Breast epithelium (tissue), 4 donors: ENCODE results near the gene PLB1. TPM values are rescaled to one million over a fixed set of nuclear protein-coding genes. Genes with fewer than 3 reads are reported as not detected.
A peak's percentile ranks its signal among the peaks of the same experiment; 100 is the strongest.

Experiments
- DNase-seq, 2 donors: peaks; one replicate each; pipeline ENCODE4 v3.0.0-alpha.2; 2019; ENCODE audit warnings: low spot score in 2 of 2
- H3K27ac ChIP-seq, 2 donors: fragments of 200-600 bp; sonication (generic) in 1 of 2; one replicate each; pipeline ENCODE4 v1.5.1; 2016 to 2019; ENCODE audit warnings: mild to moderate bottlenecking in 1 of 2
- H3K27me3 ChIP-seq, 2 donors: fragments of 200-600 bp; sonication (generic) in 1 of 2; one replicate each; pipeline versions ENCODE4 v1.5.1 to v1.6.0; 2017 to 2019; ENCODE audit warnings: control low read depth in 1 of 2, mild to moderate bottlenecking in 1 of 2
- H3K36me3 ChIP-seq: fragments of 200-600 bp; one replicate; pipeline ENCODE4 v1.5.1; 2019
- H3K4me1 ChIP-seq, 2 donors: fragments of 200-600 bp; sonication (generic); one replicate each; pipeline ENCODE4 v1.5.1; 2016 to 2019; ENCODE audit warnings: control low read depth in 1 of 2
- H3K4me3 ChIP-seq, 3 donors: fragments of 200-600 bp; sonication (generic); 1 replicate in 2 of 3; 2 replicates in 1 of 3; pipeline ENCODE4 v1.5.1; 2016 to 2019; ENCODE audit warnings: mild to moderate bottlenecking in 3 of 3, moderate library complexity in 2 of 3
- H3K9me3 ChIP-seq, 2 donors: fragments of 200-600 bp; sonication (generic) in 1 of 2; one replicate each; pipeline ENCODE4 v1.5.1; 2016 to 2019; ENCODE audit warnings: control low read depth in 1 of 2
- CTCF ChIP-seq, 3 donors: fragments of 450-650 bp; IDR thresholded peaks; one replicate each; pipeline ENCODE4 v1.5.1; 2016 to 2017; ENCODE audit warnings: antibody characterized with exemption in 3 of 3, mild to moderate bottlenecking in 3 of 3, moderate library complexity in 3 of 3
- POLR2A ChIP-seq: fragments of 450-650 bp; IDR thresholded peaks from one replicate; pipeline ENCODE4 v1.6.1; 2016; ENCODE audit warnings: antibody characterized with exemption, mild to moderate bottlenecking, moderate library complexity
- POLR2AphosphoS5 ChIP-seq, 3 donors: sonication (generic); formaldehyde crosslinking; IDR thresholded peaks; one replicate each; pipeline ENCODE4 v1.6.1; 2017; ENCODE audit warnings: antibody characterized with exemption in 3 of 3
- intact Hi-C: fragments of 100-400 bp; cut with DNase I; formaldehyde crosslinking; loops from one replicate; pipeline ENCODE4 v1.15.1; 2023; ENCODE audit warnings: low total_unique reads
- total RNA-seq, 3 donors: library from RNA; depleted of rRNA; stranded (reverse); fragments of >200 nt; gene quantifications; one replicate each; pipeline ENCODE4 v1.1.0, GENCODE V29; 2016

The PLB1 gene
- total RNA-seq, 3 donors from 2014 or later, result 5.6 to 11.9 (median 8.8) TPM

DNA sequence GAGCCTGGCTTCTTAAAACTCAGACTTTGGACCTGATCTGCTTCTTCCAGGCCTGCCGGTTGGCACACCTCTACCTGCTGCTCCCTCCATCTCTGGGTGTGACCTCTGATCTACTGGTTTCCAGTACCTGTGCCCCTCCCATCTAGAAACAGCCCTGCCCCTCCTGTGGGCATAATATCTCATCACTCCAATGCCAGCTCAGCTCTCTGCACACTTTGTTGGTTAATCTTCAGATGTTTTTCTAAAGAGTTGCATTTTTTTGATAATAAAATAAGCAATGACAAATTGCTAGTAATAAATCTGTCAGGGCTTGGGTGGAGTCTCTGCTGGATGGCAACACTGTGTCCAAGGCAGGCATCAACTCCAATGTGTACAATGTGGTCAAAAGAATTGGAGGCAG lies 166.2 kb downstream of the PLB1 start:
- no peak for DNase-seq
- intact Hi-C loops, result no loop called here
- TF ChIP-seq CTCF (IDR thresholded peaks at IDR 0.05), result no peak
- no peak for TF ChIP-seq POLR2AphosphoS5 (IDR thresholded peaks at IDR 0.05)
- no peak for TF ChIP-seq POLR2A
- no peak overlapping the region for H3K4me3 ChIP-seq
- no peaks in the 10 kb centered on the region for H3K27me3 ChIP-seq
- H3K36me3 ChIP-seq, result no peaks in the 10 kb centered on the region
- H3K27ac ChIP-seq, result peak overlapping the region; percentile 64 to 71
- peaks cover 0 to 19% of the 10 kb centered on the region in 2 donors for H3K4me1 ChIP-seq
- H3K9me3 ChIP-seq, result no peaks in the 10 kb centered on the region

- Histone ChIP-seq H3K36me3 (no peaks in the 10 kb centered on the region), H3K4me1 (peaks cover 0 to 19% of the 10 kb centered on the region in 2 donors), H3K9me3 (no peaks in the 10 kb centered on the region), H3K27ac (peak overlapping the region; percentile 64 to 71), H3K4me3 (no peak overlapping the region), H3K27me3 (no peaks in the 10 kb centered on the region)
- no peak for DNase-seq
- intact Hi-C loops, result no loop called here
- TF ChIP-seq POLR2AphosphoS5 (IDR thresholded peaks at IDR 0.05) (no peak), CTCF (IDR thresholded peaks at IDR 0.05) (no peak), POLR2A (no peak)
These were observed 166.8 kb downstream of the PLB1 start for GRCh38 chr2:28662468-28663181.

DNA sequence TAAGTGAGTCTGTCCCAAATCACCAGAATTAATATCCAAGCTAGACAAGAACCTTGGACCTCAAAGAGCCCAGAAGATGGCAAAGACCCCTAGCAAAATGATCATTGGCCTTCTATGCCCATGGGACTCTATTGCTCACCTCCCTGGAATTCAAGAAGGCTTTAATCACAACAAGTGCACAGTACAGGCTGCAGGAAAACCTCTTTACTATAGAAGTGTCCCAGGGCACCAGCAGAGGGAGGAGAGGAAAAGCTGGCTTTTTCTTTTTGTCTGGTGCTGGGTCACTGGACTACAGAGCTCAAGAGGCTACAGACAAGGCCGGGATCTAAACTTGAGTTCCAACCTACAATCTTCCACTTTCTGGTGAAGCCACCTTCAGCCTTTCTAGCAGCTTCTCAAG lies 167.5 kb downstream of the PLB1 start:
- Histone ChIP-seq H3K36me3 (no peaks in the 10 kb centered on the region), H3K27me3 (no peaks in the 10 kb centered on the region), H3K4me3 (no peak overlapping the region), H3K4me1 (peaks cover 0 to 19% of the 10 kb centered on the region in 2 donors), H3K9me3 (no peaks in the 10 kb centered on the region), H3K27ac (no peak overlapping the region)
- DNase-seq, result no peak
- intact Hi-C loops, result no loop called here
- TF ChIP-seq POLR2A (no peak), CTCF (IDR thresholded peaks at IDR 0.05) (peak in 1 of 3 donors; percentile 12), POLR2AphosphoS5 (IDR thresholded peaks at IDR 0.05) (no peak)

GRCh38 chr2:28664120-28664842 lies 168.4 kb downstream of the PLB1 start:
- intact Hi-C loops, result no loop called here
- no peaks in the 10 kb centered on the region for H3K9me3 ChIP-seq

More at GRCh38 chr2:28664120-28664842, 168.4 kb downstream of the PLB1 start:
- Histone ChIP-seq H3K27me3 (no peaks in the 10 kb centered on the region), H3K4me1 (peaks cover 0 to 19% of the 10 kb centered on the region in 2 donors), H3K27ac (peak overlapping the region; percentile 78 to 83), H3K4me3 (no peak overlapping the region), H3K36me3 (no peaks in the 10 kb centered on the region)
- peak in 1 of 2 donors; percentile 63 for DNase-seq
- TF ChIP-seq POLR2AphosphoS5 (IDR thresholded peaks at IDR 0.05) (no peak), POLR2A (no peak), CTCF (IDR thresholded peaks at IDR 0.05) (no peak)
